GM15510 (cell line): ENCODE measurements around the gene LKAAEAR1.

Source experiments
- POLR2A ChIP-seq: IDR thresholded peaks from 3 replicates; pipeline ENCODE4 v1.6.1; 2011; ENCODE audit warnings: borderline replicate concordance; ENCODE audit not compliant: insufficient read length; ENCODE audit errors: extremely low read depth

LKAAEAR1 gene

GRCh38 chr20:64092258-64093012, 8.2 kb upstream of the LKAAEAR1 start:
- no peak for TF ChIP-seq POLR2A

- no peak for TF ChIP-seq POLR2A
These were observed 7.6 kb upstream of the LKAAEAR1 start for GRCh38 chr20:64091770-64092169.

- TF ChIP-seq POLR2A, result no peak
These were observed 7.1 kb upstream of the LKAAEAR1 start for GRCh38 chr20:64091340-64091739.

- TF ChIP-seq POLR2A, result no peak
These were observed 6.0 kb upstream of the LKAAEAR1 start for GRCh38 chr20:64090165-64090564.

- TF ChIP-seq POLR2A, result no peak
These were observed 2.6 kb upstream of the LKAAEAR1 start for GRCh38 chr20:64086801-64087200.

GRCh38 chr20:64084685-64085152, 521 bp upstream of the LKAAEAR1 start:
- TF ChIP-seq POLR2A, result no peak

- no peak for TF ChIP-seq POLR2A
These were observed 807 bp downstream of the LKAAEAR1 start for GRCh38 chr20:64083378-64083803.

- no peak for TF ChIP-seq POLR2A
These were observed 1.3 kb downstream of the LKAAEAR1 start for GRCh38 chr20:64082820-64083377.

GRCh38 chr20:64082126-64082731, 2.0 kb downstream of the LKAAEAR1 start:
- no peak for TF ChIP-seq POLR2A

- TF ChIP-seq POLR2A, result no peak
These were observed 2.6 kb downstream of the LKAAEAR1 start for GRCh38 chr20:64081624-64081964.

GRCh38 chr20:64080813-64081623, 3.2 kb downstream of the LKAAEAR1 start:
- no peak for TF ChIP-seq POLR2A

- no peak for TF ChIP-seq POLR2A
These were observed 4.0 kb downstream of the LKAAEAR1 start, which contains the start of gene OPRL1 for GRCh38 chr20:64080013-64080812. TSS of gene OPRL1 (plus strand) at chr20:64080082. CDS start at chr20:64092721, 12,639 bp downstream.

GRCh38 chr20:64079273-64080012, 4.8 kb downstream of the LKAAEAR1 start, which contains the start of gene RGS19:
TSS of gene RGS19 (minus strand) at chr20:64079518. CDS start at chr20:64076886, 2,632 bp downstream.
- peak; percentile 45 for TF ChIP-seq POLR2A
